Natural killer cell (primary cell): Measurements from ENCODE around the gene NCBP2. TPM values are rescaled to one million over a fixed set of nuclear protein-coding genes. Genes with fewer than 3 reads are reported as not detected.
A peak's percentile ranks its signal among the peaks of the same experiment; 100 is the strongest.

Source experiments
- ATAC-seq, 3 donors: fragments of 150-1000 bp in 2 of 3; fragments of 200-7000 bp in 1 of 3; cut with Tn5 transposase; 1 replicate in 1 of 3; 2 replicates in 2 of 3; pipeline ENCODE4 v1.10.0; 2021; ENCODE audit warnings: mild to moderate bottlenecking in 2 of 3, moderate library complexity in 2 of 3
- DNase-seq, 2 donors: peaks; one replicate each; pipeline versions ENCODE4 v3.0.0 to v3.0.0-alpha.2; 2013 to 2021; ENCODE audit warnings: mixed read lengths in 1 of 2
- H3K27ac ChIP-seq: one replicate; pipeline ENCODE4 v1.5.1; 2013; ENCODE audit warnings: mild to moderate bottlenecking, low read length
- H3K27me3 ChIP-seq: one replicate; pipeline ENCODE4 v1.6.1; 2013; ENCODE audit warnings: low read length; ENCODE audit not compliant: control insufficient read depth, insufficient read depth
- H3K36me3 ChIP-seq: one replicate; pipeline ENCODE4 v1.6.1; 2013; ENCODE audit warnings: low read length; ENCODE audit not compliant: control insufficient read depth, insufficient read depth
- H3K4me1 ChIP-seq: one replicate; pipeline ENCODE4 v1.6.1; 2013; ENCODE audit warnings: low read length; ENCODE audit not compliant: control insufficient read depth, insufficient read depth
- H3K4me3 ChIP-seq: one replicate; pipeline ENCODE4 v1.5.1; 2013; ENCODE audit warnings: low read length
- H3K9me3 ChIP-seq: one replicate; pipeline ENCODE4 v1.6.1; 2013; ENCODE audit warnings: low read length; ENCODE audit not compliant: control insufficient read depth, insufficient read depth
- H3K27ac Mint-ChIP-seq, 2 donors: one replicate each; pipeline ENCODE4 v1.8.0; 2022; ENCODE audit warnings: mild to moderate bottlenecking in 2 of 2, mixed read lengths in 2 of 2, moderate library complexity in 1 of 2
- H3K27me3 Mint-ChIP-seq, 2 donors: one replicate each; pipeline ENCODE4 v1.8.0; 2022; ENCODE audit warnings: low read depth in 2 of 2, mixed read lengths in 2 of 2
- H3K36me3 Mint-ChIP-seq: one replicate; pipeline ENCODE4 v1.8.0; 2022; ENCODE audit warnings: mixed read lengths
- H3K4me1 Mint-ChIP-seq, 2 donors: one replicate each; pipeline ENCODE4 v1.8.0; 2022; ENCODE audit warnings: mixed read lengths in 2 of 2
- H3K4me3 Mint-ChIP-seq: one replicate; pipeline ENCODE4 v1.8.0; 2022; ENCODE audit warnings: mild to moderate bottlenecking, moderate library complexity, mixed read lengths
- H3K9me3 Mint-ChIP-seq, 2 donors: one replicate each; pipeline ENCODE4 v1.8.0; 2022; ENCODE audit warnings: mixed read lengths in 2 of 2
- CTCF ChIP-seq: fragments of 200-600 bp; IDR thresholded peaks from one replicate; pipeline ENCODE4 v1.8.0; 2022; ENCODE audit warnings: antibody characterized with exemption
- WGBS: methylation state at CpG from one replicate; pipeline ENCODE4 v1.1.7; 2013; ENCODE audit warnings: missing lambda C conversion rate; ENCODE audit not compliant: insufficient coverage; 5-methylcytosine and 5-hydroxymethylcytosine counted together
- intact Hi-C: fragments of 100-400 bp; cut with micrococcal nuclease; formaldehyde crosslinking; loops from one replicate; pipeline ENCODE4 v1.14.2; 2022
- total RNA-seq, 4 donors: library from RNA; stranded (reverse); fragments of 120-200 nt in 1 of 4; gene quantifications; one replicate each; pipeline versions ENCODE4 v1.2.3 to v1.2.4, GENCODE V29; 2013 to 2022

The NCBP2 gene
- total RNA-seq, 3 donors from 2014 or later (not counting 1 experiment from before 2014, with no cell fraction given): 32.3 to 44.1 (median 37.5) TPM

GRCh38 chr3:196965112-196965803 lies 22.9 kb upstream of the NCBP2 start:
- TF ChIP-seq CTCF: no peak
- intact Hi-C loops: loop anchor here (5.0 kb wide), 1 partner anchor 428 kb away; no protein-coding TSS in a partner anchor

GRCh38 chr3:196963631-196963953 lies 21.3 kb upstream of the NCBP2 start:
- H3K36me3 Mint-ChIP-seq: no peaks in the 10 kb centered on the region
- no peak for TF ChIP-seq CTCF
- peaks cover 8% of the 10 kb centered on the region for H3K4me1 ChIP-seq
- H3K27ac Mint-ChIP-seq: no peak overlapping the region
- no peaks in the 10 kb centered on the region for H3K9me3 ChIP-seq
- H3K4me1 Mint-ChIP-seq: peaks cover 0 to 16% of the 10 kb centered on the region in 2 donors
- no peaks in the 10 kb centered on the region for H3K27me3 Mint-ChIP-seq
- WGBS: 92% methylated on average over 2 of the region's 2 CpGs
- no peak overlapping the region for H3K27ac ChIP-seq
- no peaks in the 10 kb centered on the region for H3K36me3 ChIP-seq
- H3K4me3 ChIP-seq: no peak overlapping the region
- no peaks in the 10 kb centered on the region for H3K27me3 ChIP-seq
- no peaks in the 10 kb centered on the region for H3K9me3 Mint-ChIP-seq
- no peak overlapping the region for H3K4me3 Mint-ChIP-seq
- no peak for DNase-seq
- no peak for ATAC-seq
- intact Hi-C loops: no loop called here

More at GRCh38 chr3:196965112-196965803, 22.9 kb upstream of the NCBP2 start:
- Histone ChIP-seq H3K27me3 (no peaks in the 10 kb centered on the region), H3K9me3 (no peaks in the 10 kb centered on the region), H3K4me3 (no peak overlapping the region), H3K36me3 (no peaks in the 10 kb centered on the region), H3K27ac (no peak overlapping the region), H3K4me1 (peaks cover 12% of the 10 kb centered on the region)
- no peak for ATAC-seq
- Mint-ChIP-seq H3K27me3 (no peaks in the 10 kb centered on the region), H3K4me1 (peaks cover 5 to 19% of the 10 kb centered on the region in 2 donors), H3K4me3 (no peak overlapping the region), H3K36me3 (no peaks in the 10 kb centered on the region), H3K9me3 (no peaks in the 10 kb centered on the region), H3K27ac (no peak overlapping the region)
- DNase-seq: peak in 1 of 2 donors; percentile 8
- 93% methylated on average over 11 of the region's 11 CpGs for WGBS

GRCh38 chr3:196962930-196963630 lies 20.8 kb upstream of the NCBP2 start:
- intact Hi-C loops: no loop called here
- no peaks in the 10 kb centered on the region for H3K36me3 ChIP-seq
- H3K4me3 ChIP-seq: no peak overlapping the region
- 85% methylated on average over 10 of the region's 10 CpGs for WGBS
- DNase-seq (no peak), ATAC-seq (no peak)
- no peak overlapping the region for H3K27ac ChIP-seq
- Mint-ChIP-seq H3K9me3 (no peaks in the 10 kb centered on the region), H3K4me3 (no peak overlapping the region), H3K27ac (no peak overlapping the region), H3K36me3 (no peaks in the 10 kb centered on the region), H3K27me3 (no peaks in the 10 kb centered on the region), H3K4me1 (peaks cover 0 to 14% of the 10 kb centered on the region in 2 donors)
- no peak for TF ChIP-seq CTCF
- no peaks in the 10 kb centered on the region for H3K9me3 ChIP-seq
- H3K4me1 ChIP-seq: peaks cover 5% of the 10 kb centered on the region
- H3K27me3 ChIP-seq: no peaks in the 10 kb centered on the region
